HepG2 (cell line): Measurements from ENCODE around the gene SS18L1. TPM values are rescaled to one million over a fixed set of nuclear protein-coding genes. Genes with fewer than 3 reads are reported as not detected.

ENCODE experiments used
- AHR ChIP-seq: IDR thresholded peaks from 2 replicates; pipeline ENCODE4 v1.6.1; 2018; ENCODE audit warnings: missing genetic modification reagents, missing compliant biosample characterization
- ATF1 ChIP-seq: IDR thresholded peaks from 2 replicates; pipeline ENCODE4 v1.6.1; 2016; ENCODE audit warnings: mild to moderate bottlenecking, control low read depth
- ATF7 ChIP-seq, 2 experiments: fragments of 450-650 bp in 1 of 2; sonication (generic) in 1 of 2; formaldehyde crosslinking in 1 of 2; IDR thresholded peaks; 2 replicates each; pipeline versions ENCODE4 v1.4.0 to v1.6.1; 2016 to 2020; ENCODE audit warnings: antibody characterized with exemption in 1 of 2, mild to moderate bottlenecking in 1 of 2, missing genetic modification reagents in 1 of 2
- HNF1A ChIP-seq, 2 experiments: sonication (generic) in 1 of 2; formaldehyde crosslinking in 1 of 2; IDR thresholded peaks; 2 replicates each; pipeline versions ENCODE4 v1.4.0 to v1.6.1; 2016 to 2020; ENCODE audit warnings: borderline replicate concordance in 1 of 2, low read depth in 1 of 2, mild to moderate bottlenecking in 1 of 2, missing genetic modification reagents in 1 of 2
- PBX3 ChIP-seq: sonication (generic); formaldehyde crosslinking; IDR thresholded peaks from 2 replicates; pipeline ENCODE4 v1.8.1; 2023; ENCODE audit warnings: missing genetic modification reagents, inconsistent platforms, borderline replicate concordance
- POLR2A ChIP-seq, 2 experiments: IDR thresholded peaks; 2 replicates each; pipeline ENCODE4 v1.6.1; 2011; ENCODE audit warnings: low read depth in 2 of 2, low read length in 2 of 2, mild to moderate bottlenecking in 1 of 2, moderate library complexity in 1 of 2; ENCODE audit not compliant: insufficient read depth in 1 of 2
- PTBP1 ChIP-seq: fragments of 200-400 bp; formaldehyde crosslinking; IDR thresholded peaks from 2 replicates; pipeline ENCODE4 v1.6.1; 2018; ENCODE audit warnings: low read length, low read depth; ENCODE audit not compliant: poor library complexity, severe bottlenecking
- RAD21 ChIP-seq: fragments of 450-650 bp; formaldehyde crosslinking; IDR thresholded peaks from 2 replicates; pipeline ENCODE4 v1.5.0; 2020; ENCODE audit warnings: mild to moderate bottlenecking
- SALL2 ChIP-seq: sonication (generic); formaldehyde crosslinking; IDR thresholded peaks from 2 replicates; pipeline ENCODE4 v1.8.1; 2023; ENCODE audit warnings: mild to moderate bottlenecking, missing genetic modification reagents, inconsistent platforms
- SRSF1 ChIP-seq: fragments of 200-400 bp; formaldehyde crosslinking; optimal IDR thresholded peaks from 2 replicates; pipeline ENCODE3; 2017; ENCODE audit warnings: mild to moderate bottlenecking, low read depth, low read length, moderate library complexity
- SSRP1 ChIP-seq: IDR thresholded peaks from 2 replicates; pipeline ENCODE4 v1.6.1; 2016; ENCODE audit warnings: control low read depth
- TAF1 ChIP-seq: sonication (generic); formaldehyde crosslinking; IDR thresholded peaks from 2 replicates; pipeline ENCODE4 v1.4.0; 2020; ENCODE audit warnings: missing genetic modification reagents
- TEF ChIP-seq: sonication (generic); formaldehyde crosslinking; IDR thresholded peaks from 2 replicates; pipeline ENCODE4 v1.5.0; 2020; ENCODE audit warnings: missing genetic modification reagents
- TFDP1 ChIP-seq: IDR thresholded peaks from 2 replicates; pipeline ENCODE4 v1.6.1; 2016; ENCODE audit warnings: missing compliant biosample characterization, missing genetic modification reagents, borderline replicate concordance
- TGIF2 ChIP-seq: IDR thresholded peaks from 2 replicates; pipeline ENCODE4 v1.6.1; 2016; ENCODE audit warnings: control low read depth, missing compliant biosample characterization
- THAP8 ChIP-seq: sonication (generic); formaldehyde crosslinking; IDR thresholded peaks from 2 replicates; pipeline ENCODE4 v1.5.1; 2020; ENCODE audit warnings: missing genetic modification reagents, mild to moderate bottlenecking, borderline replicate concordance
- ZBTB25 ChIP-seq: IDR thresholded peaks from 2 replicates; pipeline ENCODE4 v1.6.1; 2018; ENCODE audit warnings: missing genetic modification reagents
- ZNF383 ChIP-seq: sonication (generic); formaldehyde crosslinking; IDR thresholded peaks from 2 replicates; pipeline ENCODE4 v1.4.0; 2020; ENCODE audit warnings: missing genetic modification reagents, mild to moderate bottlenecking, borderline replicate concordance
- ZNF546 ChIP-seq: sonication (generic); formaldehyde crosslinking; conservative IDR thresholded peaks from 2 replicates; pipeline ENCODE4 v1.8.1; 2023; ENCODE audit warnings: mild to moderate bottlenecking, missing genetic modification reagents
- polyA plus RNA-seq, 8 experiments: library from polyadenylated mRNA; depleted of rRNA in 3 of 8; stranded (reverse) in 7 of 8; unstranded in 1 of 8; fragments of >200 nt; fragmentation: Illumina TruSeq in 4 of 8; extraction: Trizol in 4 of 8; gene quantifications; 2 replicates each; pipeline versions ENCODE4 v1.2.1 to v1.2.3, GENCODE V29; 2011 to 2016; ENCODE audit warnings: low read depth in 4 of 8, missing spikeins in 1 of 8, mixed read lengths in 1 of 8; ENCODE audit not compliant: insufficient read depth in 1 of 8
- total RNA-seq, 5 experiments: library from RNA; depleted of rRNA; stranded (reverse); fragments of >200 nt; fragmentation: Illumina TruSeq; extraction: Trizol; gene quantifications; 2 replicates each; pipeline ENCODE4 v1.2.3, GENCODE V29; 2016; ENCODE audit warnings: low read depth in 1 of 5

Gene SS18L1
- total and polyA plus RNA-seq, 2 of the 13 experiments (the other 11 are each of a cell fraction or from before 2014, with no cell fraction given), result 17.8 to 27.6 TPM

- peak; percentile 25 for TF ChIP-seq PTBP1
- no peak for TF ChIP-seq SSRP1
- peak; percentile 12; the same call in 1 of the 2 replicates for TF ChIP-seq SALL2 (CRISPR knock-in tag)
- TF ChIP-seq TEF (CRISPR knock-in tag), result no peak
- peak; percentile 35 for TF ChIP-seq TAF1 (CRISPR knock-in tag)
- TF ChIP-seq PBX3 (CRISPR knock-in tag), result 0 out of 2 replicates have a peak, but pooled peaks have one; percentile 26
- TF ChIP-seq ATF7 (IDR thresholded peaks at IDR 0.05), result no peak
- 0 out of 2 replicates have a peak, but pooled peaks have one; percentile 22 for TF ChIP-seq ATF7 (CRISPR knock-in tag; IDR thresholded peaks at IDR 0.05)
- TF ChIP-seq ATF1 (CRISPR knock-in tag), result no peak
- TF ChIP-seq TGIF2 (CRISPR knock-in tag), result 0 out of 2 replicates have a peak, but pooled peaks have one; percentile 23
- peak; percentile 56 for TF ChIP-seq SRSF1
- no peak for TF ChIP-seq ZNF383 (CRISPR knock-in tag)
- no peak for TF ChIP-seq ZBTB25
- peak; percentile 14 to 55; a peak in 1 of 4 replicates for TF ChIP-seq POLR2A (IDR thresholded peaks at IDR 0.05; ENCODE audit: insufficient read depth in 1 of 2, low read depth in 2 of 2, low read length in 2 of 2)
- TF ChIP-seq AHR (CRISPR knock-in tag), result 0 out of 2 replicates have a peak, but pooled peaks have one; percentile 34
- no peak for TF ChIP-seq HNF1A (IDR thresholded peaks at IDR 0.05; ENCODE audit: low read depth)
- TF ChIP-seq HNF1A (CRISPR knock-in tag; IDR thresholded peaks at IDR 0.05; ENCODE audit: borderline replicate concordance), result 0 out of 2 replicates have a peak, but pooled peaks have one; percentile 59
- TF ChIP-seq THAP8 (CRISPR knock-in tag), result 0 out of 2 replicates have a peak, but pooled peaks have one; percentile 74
- TF ChIP-seq ZNF546 (CRISPR knock-in tag), result no peak
- TF ChIP-seq RAD21 (CRISPR knock-in tag), result peak; percentile 47; the same call in 1 of the 2 replicates
- TF ChIP-seq TFDP1 (CRISPR knock-in tag), result peak; percentile 41; the same call in 1 of the 2 replicates
These were observed 20.7 kb upstream of the SS18L1 start (continued) for GRCh38 chr20:62122654-62123449.
